HG03439 (cell line): ENCODE results near the gene FERMT1.
"Not testable (repeated sequence)": the region's sequence is repeated elsewhere in the genome, so short reads cannot be mapped to it uniquely, and the experiment has no call there.

Source experiments
- ATAC-seq: cut with Tn5 transposase; IDR thresholded peaks from one replicate; pipeline ENCODE4 v1.9.1; 2021; ENCODE audit warnings: mild to moderate bottlenecking, moderate library complexity; ENCODE audit not compliant: unreplicated experiment

FERMT1 gene

DNA sequence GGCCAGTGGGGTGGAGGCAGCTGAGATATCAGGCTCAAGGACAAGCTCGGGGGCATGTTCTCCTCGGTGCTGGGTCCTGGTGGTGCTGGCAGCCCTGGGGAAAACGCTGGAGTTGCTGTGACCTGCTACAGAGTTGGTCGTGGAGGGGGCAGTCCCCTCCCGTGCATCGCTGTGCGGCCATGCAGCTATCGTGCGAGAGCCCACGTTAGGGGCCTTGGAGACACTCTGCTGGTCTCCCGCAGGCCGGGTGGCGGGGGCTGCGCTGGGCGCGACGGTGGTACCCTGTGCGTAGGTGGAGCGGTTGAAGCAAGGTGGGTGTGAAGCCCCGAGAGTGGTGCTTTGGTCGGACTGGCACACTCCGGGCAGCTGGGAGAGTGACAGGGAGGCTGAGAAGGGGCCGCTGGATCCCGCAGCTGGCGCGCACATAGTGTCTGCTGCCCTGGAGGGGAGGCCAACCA is 81.0 kb downstream of the FERMT1 start:
- ATAC-seq, result no peak

DNA sequence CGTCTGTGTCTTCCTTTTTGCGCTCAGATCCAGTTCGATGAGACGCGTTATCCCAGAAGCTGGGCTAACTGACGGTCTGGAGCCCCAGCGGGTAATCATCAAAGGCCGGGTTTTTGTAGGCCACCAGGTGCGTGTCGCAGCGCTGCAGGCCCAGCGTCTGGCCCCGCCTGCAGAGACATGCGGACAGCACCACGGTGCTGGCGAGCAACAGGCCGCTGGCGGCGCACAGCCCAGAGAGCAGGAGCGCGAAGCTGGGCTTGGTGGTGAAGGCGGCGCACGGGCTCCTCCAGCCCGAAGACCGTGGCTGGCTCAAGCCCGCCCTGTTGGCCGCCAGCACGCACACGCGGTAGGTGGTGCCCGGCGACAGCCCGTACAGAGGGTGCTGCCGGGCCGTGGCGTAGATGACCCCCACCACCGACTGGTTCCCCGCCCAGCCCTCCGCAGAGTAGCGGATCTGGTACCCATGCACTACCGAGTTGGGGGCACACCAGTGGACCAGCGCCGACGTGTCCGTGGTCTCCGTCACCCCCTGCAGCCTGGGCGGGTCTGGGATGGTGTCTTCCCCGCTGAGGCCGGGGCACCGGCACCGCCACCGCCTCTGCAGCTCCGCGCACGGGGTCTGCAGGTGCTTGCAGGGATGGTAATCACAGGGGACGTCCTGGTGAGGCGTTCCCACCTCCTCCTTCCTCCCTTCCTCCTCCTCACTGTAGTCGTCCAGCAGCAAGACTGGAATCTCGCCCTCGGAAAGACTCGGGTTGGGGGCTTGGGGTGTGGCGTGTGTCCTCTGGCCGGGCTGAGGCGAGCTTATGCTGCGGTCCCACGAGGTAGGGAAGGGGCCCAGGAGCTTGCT is 81.6 kb downstream of the FERMT1 start:
- no peak for ATAC-seq

DNA sequence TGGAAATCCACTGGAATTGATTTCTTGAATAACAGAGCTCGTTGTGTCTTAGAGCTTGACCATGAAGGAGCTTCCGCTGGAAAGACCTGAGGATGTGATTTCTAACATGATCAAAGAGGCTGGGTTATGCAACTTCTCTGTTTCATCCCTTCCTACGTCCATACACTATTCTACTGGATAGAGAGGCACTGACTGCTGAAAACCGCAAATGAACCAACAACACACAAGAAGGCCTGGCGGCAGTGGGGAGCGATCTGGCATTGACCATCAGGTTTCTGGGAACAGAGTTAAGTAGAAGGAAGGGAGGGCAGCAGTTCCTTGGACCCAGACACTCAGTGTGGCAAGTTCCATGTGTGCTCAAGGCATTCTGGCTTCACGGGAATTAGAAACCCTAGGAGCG is 82.3 kb downstream of the FERMT1 start:
- ATAC-seq, result no peak

DNA sequence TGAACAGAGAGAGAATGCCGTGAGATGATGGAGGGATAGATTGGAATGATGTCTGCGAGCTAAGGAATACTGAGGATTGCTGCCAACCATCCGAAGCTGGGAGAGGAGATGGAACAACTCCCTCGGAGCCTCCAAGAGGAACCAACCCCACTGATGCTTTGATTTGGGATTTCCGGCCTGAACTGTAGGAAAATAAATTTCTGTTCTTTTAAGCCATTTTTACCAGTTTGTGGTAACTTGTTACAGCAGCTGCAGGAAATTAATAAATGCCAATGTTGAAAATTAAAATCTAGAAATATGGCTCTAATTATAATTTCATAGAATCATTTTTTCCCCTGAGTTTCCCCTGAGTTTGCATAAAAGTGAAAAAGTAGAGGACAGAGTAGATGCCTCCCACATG is 83.1 kb downstream of the FERMT1 start:
- no peak for ATAC-seq

DNA sequence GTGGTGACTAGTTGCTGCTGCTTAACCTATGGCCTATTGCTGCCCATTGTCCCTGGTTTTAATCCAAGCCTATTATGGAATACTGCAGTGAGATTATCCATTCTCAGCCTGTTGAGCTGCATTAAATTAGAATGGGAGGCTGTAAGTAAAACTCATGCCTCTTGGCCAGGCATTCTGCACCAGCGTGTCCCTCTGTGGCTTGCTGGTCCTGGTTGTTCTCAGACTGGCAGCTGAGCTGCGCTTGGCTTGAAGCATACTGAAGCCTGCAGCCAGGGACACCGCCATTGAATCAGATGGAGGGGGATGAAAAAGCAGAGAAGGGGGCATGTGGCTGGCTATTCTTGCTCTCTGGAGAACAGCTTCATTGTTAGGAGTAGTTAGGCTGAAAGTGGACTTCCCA is 84.6 kb downstream of the FERMT1 start:
- ATAC-seq, result no peak

DNA sequence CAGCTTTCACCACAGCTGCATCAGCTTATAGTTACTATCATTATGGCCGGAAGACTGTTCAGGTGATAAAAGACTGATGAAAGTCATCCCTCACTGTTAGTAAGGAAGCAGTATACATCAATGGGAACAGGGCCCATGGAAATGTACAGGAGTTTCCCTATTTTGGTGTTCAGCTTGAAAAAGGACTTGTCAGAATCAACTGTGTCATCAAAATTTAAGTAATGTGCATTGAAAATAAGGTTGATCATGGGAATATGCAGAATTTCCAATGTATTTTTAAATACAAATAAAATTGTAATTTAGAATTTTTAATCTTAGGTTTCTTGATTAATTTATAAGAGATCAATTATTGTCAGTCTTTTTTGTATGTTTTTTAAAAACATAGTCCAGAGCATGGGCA is 85.7 kb downstream of the FERMT1 start:
- ATAC-seq, result no peak

DNA sequence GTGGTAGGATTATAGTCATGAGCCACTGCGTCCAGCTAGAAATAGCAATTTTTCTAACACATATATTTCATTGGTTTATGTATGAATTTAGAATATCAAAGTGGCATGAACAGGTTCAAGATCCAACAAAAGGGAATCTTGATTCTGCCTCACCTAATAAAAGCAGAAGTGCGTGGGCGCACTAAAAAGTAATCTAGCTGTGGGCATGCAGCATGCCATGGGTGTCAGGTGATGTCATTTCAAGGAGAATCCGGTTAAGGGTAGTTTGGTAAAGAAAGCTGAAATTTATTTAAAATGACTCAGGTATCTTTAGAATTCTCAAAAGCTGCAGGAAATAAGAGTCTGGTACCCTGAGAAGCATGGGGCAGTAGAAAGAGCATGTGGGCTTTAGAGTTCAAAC is 86.6 kb downstream of the FERMT1 start:
- ATAC-seq, result no peak

DNA sequence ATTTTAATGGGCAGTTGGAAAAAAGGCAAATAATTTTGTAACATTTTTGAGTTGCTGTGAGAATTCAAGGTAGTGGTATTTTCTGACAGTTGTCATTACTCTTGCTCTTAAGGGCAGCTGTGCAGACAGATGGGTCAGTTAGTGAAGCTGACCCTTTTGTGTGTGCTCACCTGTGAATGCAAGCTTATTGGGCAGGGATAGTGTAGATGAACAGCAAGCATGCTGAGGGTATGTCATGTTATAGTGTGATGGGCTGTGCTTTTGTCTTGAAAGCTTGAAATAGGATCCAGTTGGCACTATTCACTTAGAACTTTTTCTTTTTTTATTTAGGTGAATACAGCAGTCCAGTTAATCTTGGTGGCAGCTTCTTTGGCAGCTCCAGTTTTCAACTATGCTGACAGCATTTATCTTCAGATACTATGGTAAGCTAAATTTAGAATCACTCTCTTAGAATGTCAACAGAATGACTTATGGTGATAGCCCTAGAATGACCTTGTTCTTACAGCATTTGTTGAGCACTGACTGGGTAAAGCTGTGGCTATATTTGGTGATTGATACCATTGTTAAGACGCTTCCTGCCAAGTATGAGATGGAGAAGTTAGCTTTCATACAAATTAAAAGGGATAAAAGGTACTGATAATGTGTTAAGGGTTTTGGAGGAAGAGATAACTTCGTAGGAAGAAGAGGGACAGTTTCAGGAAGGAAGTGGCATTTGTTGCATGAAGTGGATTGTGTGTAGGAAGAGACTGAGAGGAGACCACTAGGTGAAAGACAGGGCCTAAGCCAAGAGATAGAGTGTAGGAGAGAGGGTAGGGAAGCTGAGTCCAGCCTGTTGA is 88.5 kb downstream of the FERMT1 start:
- no peak for ATAC-seq

DNA sequence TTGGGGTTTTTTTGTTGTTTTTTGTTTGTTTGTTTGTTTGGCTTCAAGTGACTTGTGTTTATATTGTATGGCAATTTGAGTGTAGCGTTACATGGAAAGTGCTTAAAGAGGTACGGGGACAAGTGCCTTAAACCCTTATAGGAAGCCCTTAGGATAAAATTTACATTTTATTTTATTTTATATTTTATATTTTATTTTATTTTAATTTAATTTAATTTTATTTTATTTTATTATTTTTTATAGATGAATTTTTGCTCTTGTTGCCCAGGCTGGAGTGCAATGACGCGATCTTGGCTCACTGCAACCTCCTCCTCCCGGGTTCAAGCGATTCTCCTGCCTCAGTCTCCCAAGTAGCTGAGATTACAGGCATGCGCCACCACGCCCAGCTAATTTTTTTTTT is 89.9 kb downstream of the FERMT1 start:
- not testable (repeated sequence) for ATAC-seq

DNA sequence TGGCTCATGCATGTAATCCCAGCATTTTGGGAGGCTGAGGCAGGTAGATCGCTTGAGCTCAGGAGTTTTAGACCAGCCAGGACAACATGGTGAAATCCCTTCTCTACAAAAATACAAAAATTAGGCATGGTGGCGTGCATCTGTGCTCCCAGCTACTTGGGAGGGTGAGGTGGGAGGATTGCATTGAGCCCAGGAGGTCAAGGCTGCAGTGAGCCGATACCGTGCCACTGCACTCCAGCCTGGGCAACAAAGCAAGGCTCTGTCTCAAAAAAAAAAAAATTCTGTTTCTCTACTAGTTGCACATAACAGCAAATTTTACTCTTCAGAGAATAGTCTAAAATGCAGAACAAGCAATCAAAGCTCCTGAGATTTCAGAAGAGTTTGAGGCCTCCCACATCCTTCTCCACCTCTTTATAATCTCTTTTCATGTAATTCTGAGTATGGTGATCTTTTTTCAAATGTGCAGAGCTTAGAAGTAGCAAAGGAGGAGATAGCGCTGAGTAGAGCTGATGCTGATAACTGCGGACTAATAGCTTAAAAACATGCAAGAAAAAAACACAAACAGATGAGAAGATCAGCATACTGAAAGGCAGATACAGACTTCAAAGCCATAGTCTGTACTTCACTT is 92.3 kb downstream of the FERMT1 start:
- no peak for ATAC-seq

DNA sequence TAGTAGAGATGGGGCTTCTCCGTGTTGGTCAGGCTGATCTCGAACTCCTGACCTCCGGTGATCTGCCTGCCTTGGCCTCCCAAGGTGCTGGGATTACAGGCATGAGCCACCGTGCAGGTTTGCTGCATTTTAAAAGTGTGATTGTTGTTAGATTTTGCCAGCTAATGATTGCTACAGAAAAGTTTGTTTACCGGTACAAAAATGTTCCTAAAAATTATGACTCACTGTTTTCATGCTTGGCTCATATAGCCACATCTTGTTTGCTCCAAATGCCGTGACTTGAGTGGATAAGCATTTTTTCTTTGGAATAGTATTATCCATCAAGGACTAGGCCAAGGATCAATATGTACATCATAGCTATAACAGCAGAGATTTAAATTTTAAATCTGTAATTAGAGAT is 93.3 kb downstream of the FERMT1 start:
- ATAC-seq, result no peak

DNA sequence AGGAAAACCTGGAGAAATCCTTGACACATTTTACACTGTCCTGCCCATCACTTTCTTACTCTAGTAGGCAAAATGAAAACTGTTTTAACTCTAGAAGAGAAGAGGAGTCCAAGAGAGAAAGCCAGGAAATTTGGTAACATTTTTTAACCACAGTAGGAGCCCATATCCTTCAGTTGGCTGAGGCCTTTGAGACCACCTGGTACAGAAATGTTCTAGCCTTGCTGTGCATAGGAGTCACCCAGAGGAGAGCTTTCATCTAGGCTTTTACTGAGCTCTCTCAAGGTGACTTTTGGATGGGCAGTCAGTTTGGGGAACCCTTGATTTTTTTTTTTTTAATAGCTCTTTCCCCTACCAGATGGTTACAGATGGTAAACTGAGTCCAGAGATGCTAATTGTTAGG is 94.0 kb downstream of the FERMT1 start:
- ATAC-seq, result no peak

DNA sequence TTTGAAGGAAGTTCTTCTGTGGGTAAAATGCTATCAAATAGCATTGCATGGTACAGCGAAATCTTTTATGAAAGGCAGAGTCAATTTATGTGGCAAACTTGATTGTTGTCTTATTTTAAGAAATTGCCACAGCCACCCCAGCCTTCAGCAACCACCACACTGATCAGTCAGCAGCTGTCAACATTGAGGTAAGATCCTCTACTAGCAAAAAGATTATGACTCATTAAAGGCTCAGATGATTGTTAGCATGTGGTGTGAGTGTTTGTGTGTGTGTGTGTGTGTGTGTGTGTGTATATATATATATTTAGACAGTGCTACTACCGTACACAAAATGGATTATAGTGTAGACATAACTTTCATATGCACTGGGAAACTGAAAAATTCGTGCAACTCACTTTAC is 96.8 kb downstream of the FERMT1 start:
- ATAC-seq, result no peak
